Erythroblast (primary cell): ENCODE measurements around the gene SNX30.

Experiments
- GATA1 ChIP-seq: IDR thresholded peaks from 2 replicates; pipeline ENCODE4 v1.6.1; 2011; ENCODE audit warnings: low read depth, mild to moderate bottlenecking, control low read depth, low read length, moderate library complexity
- POLR2A ChIP-seq: IDR thresholded peaks from 2 replicates; pipeline ENCODE4 v1.6.1; 2011; ENCODE audit warnings: mild to moderate bottlenecking, low read length

GRCh38 chr9:112789891-112790774 is 39.6 kb downstream of the SNX30 start:
- TF ChIP-seq POLR2A, result no peak
- TF ChIP-seq GATA1, result no peak
